ENCODE measurements around the gene TSR1.

GRCh38 chr17:2346475-2346874 is 10.2 kb upstream of the TSR1 start:
- TF ChIP-seq, protein P1, sequence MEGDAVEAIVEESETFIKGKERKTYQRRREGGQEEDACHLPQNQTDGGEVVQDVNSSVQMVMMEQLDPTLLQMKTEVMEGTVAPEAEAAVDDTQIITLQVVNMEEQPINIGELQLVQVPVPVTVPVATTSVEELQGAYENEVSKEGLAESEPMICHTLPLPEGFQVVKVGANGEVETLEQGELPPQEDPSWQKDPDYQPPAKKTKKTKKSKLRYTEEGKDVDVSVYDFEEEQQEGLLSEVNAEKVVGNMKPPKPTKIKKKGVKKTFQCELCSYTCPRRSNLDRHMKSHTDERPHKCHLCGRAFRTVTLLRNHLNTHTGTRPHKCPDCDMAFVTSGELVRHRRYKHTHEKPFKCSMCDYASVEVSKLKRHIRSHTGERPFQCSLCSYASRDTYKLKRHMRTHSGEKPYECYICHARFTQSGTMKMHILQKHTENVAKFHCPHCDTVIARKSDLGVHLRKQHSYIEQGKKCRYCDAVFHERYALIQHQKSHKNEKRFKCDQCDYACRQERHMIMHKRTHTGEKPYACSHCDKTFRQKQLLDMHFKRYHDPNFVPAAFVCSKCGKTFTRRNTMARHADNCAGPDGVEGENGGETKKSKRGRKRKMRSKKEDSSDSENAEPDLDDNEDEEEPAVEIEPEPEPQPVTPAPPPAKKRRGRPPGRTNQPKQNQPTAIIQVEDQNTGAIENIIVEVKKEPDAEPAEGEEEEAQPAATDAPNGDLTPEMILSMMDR (IDR thresholded peaks at IDR 0.05) = no peak
- TF ChIP-seq POLR2AphosphoS5 (IDR thresholded peaks at IDR 0.05; ENCODE audit: low read depth, low read length) = no peak
- no peak for TF ChIP-seq SIN3A (IDR thresholded peaks at IDR 0.05; ENCODE audit: borderline replicate concordance, insufficient read depth, low read depth, low read length)
- no peak for TF ChIP-seq REST (IDR thresholded peaks at IDR 0.05; ENCODE audit: insufficient read depth in 1 of 2, low read depth in 2 of 2, low read length in 1 of 2)
- TF ChIP-seq TCF7L2 (IDR thresholded peaks at IDR 0.05; ENCODE audit: low read depth, low read length) = no peak
